ENCODE results near the gene SLC2A4RG.
A peak's percentile ranks its signal among the peaks of the same experiment; 100 is the strongest.

Gene SLC2A4RG

DNA sequence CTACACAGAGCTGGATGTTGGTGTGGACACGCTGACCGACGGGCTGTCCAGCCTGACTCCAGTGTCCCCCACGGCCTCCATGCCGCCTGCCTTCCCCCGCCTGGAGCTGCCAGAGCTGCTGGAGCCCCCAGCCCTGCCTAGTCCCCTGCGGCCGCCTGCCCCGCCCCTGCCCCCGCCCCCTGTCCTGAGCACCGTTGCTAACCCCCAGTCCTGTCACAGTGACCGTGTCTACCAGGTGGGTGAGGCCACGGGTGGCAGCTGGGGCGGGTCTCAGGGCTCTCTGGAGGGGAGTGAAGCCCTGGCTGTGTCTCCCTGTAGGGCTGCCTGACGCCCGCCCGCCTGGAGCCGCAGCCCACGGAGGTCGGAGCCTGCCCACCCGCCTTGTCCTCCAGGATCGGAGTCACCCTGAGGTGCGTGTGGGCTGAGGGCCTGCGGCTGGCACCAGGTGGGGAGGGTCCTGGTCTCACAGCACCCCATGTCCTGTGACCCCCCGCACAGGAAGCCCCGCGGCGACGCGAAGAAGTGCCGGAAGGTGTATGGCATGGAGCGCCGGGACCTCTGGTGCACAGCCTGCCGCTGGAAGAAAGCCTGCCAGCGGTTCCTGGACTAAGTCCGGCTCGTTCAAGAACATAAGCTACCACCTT is 2.9 kb downstream of the SLC2A4RG start:
- no peak for DNase-seq

DNA sequence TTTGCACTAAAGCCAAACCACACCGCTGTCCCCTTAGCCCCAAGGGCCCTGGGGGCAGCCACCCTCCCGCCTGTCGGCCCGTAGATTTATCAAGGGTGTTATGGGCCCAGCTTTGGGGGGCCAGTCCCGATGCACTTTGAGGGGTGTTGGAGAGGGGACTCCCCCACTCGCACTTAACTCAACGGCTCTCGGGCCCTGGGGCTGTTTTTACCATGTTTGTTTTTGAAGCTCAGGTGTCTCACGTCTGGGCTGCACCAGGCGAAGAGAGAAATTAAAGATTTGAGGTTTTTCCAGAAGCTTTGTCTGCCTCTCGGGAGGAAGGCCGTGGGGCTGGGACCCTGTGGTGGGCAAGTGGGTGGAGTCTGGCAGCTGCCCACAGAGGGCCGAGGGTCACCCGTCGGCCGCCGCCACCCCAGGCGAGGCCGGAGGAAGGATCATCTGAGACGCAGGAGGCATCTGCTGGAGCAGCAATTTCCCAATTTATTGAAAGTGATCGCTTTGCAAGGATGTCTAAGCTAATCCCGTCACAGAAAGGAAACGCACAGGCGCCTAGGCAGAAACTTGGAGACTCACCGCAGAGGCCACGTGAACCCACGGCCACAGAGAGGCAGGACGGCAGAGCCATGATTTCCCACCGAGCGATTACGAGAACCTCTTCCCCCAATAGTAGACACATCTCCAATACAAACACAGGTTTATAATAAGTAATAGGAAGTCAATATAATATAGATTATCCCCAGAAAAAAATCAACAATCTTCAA is 3.8 kb downstream of the SLC2A4RG start:
- no peak for DNase-seq

DNA sequence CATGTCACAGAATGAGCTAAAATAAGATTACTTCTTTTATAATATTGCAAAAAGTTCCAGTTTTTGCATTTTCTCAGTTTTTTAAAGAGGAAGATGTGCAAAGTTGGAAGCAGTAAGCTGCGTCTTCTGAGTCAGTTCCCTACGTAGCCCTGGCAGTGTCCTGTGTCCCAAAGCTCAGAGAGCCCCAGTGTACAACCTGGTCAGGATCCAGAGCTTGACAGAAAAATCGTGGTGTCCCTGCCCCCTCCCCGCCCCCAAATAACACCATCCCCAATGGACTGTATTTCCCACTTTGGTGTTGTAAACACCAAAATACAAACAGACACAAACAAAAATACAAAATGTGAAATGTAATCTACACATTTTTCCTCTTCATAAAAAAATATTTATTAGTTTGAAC is 4.6 kb downstream of the SLC2A4RG start:
- no peak for DNase-seq

DNA sequence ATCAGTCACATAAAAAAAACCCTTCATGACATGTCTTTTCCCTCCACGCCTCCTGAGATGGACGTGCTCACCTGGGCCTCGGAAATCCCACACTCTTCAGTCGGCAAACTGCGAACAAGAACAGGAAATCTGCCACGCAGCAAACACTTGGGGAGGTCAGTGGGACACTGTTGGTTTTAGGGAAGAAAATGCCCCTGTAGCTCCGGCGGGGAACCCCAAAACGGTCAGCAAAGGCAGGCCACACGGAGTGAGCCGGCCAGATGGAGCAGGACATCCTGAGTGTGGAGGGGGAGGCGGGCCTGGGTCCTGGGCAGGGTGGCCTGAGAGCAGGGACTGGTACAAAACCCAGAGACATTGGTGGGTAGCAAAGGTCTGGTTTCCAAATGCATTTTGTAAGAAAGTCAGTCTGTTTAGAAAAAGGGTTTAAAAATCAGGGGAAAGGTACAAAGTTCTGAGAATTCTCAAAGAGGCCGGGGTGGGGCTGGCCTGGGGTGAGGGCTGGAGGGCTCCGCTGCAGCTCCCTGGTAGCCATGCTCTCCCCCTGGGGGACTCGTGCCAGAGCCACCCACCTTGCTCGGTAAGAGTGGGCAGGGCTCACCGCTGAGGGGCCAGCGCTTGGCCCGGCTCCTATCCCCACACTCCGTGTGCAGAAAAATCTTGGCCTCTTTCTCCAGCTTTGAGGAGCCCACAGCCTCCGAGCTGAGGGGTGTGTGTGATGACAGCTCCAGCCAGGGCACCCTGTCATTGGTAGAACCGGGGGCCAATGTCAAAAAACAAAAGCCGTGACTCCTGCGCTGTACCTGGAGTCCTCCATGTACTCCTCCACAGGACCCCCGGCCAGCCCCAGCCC is 5.2 kb downstream of the SLC2A4RG start:
- no peak for DNase-seq

DNA sequence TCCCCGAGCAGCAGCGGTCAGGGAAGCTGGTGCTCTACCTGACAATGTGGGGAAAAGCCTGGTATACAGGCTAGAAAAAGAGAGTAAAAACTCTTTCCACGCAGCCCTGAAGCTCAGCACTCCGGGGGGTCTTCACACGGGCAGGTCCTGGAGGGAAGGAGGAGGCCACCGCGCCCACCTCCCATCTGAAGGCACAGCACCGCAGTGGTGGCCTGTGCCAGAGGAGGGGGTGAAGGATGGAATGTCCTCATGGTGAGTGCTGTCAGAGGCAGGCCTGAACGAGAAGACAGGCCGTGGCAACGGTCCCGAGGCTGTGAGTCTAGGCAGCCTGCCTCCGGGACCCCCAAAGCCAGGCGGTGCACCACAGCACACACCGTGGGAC is 5.8 kb downstream of the SLC2A4RG start:
- no peak for DNase-seq

DNA sequence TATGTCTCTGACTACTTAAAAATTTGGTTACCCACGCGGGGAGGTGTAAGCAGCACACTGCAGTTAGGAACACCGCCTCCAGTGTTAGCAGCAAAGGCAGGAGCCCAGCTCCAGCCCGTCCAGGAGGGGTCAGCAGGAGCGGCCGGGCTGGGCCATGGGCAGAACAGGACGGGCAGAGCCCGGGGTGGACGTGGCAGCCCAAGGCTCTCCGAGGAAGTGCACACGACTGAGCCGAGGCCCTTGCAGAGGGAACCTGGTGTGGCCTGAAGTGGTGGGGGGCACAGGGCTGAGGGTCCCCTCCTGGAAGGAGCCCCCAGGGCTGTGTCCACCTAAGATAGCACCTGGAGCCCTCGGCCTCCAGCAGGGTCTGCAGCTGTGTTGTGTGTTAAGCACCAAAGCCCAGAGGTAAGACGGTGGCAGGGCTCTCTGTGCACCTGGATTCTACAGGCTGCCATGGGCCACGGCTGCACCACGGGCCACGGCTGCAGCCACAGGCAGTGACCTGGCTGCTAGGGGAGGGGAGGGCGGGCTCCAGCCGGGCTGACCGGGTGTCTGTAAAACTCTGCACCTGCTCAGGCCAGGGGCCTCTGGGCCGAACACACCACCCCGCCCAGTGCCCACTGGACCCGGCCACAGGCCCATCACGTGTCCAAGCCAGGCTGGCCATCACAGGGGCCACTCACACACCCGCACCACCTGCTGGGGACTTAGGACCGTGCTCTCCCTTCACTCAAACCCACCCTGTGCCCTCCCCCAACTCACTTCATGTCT is 6.6 kb downstream of the SLC2A4RG start:
- no peak for DNase-seq

DNA sequence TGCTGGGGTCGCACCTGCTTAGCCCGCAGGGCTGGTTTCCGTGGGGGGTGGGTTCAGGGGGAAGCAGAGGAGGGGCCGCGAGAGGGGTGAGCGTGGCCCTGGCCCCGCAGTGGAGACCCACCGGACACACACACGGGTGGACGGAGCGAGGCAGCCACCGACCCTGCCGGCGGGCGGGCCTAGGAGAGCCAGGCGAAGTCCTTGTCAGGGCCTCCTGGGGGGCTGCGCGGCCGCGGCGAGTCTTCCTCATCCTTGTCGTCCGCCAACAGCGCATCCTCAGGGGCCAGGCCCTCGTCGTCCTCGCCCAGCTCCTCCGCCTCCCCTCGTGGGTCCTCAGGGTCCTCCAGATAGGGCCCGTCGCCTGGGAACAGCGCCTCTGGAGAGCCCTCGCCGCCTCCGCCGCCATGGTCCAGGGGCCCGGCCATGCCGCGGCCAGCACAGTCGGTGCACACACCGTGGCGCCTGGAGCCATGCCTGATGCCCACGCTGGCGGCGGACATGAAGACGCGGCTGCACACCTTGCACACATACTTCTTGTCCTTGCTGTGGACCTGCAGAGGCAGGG is 7.3 kb downstream of the SLC2A4RG start:
- DNase-seq: no peak

DNA sequence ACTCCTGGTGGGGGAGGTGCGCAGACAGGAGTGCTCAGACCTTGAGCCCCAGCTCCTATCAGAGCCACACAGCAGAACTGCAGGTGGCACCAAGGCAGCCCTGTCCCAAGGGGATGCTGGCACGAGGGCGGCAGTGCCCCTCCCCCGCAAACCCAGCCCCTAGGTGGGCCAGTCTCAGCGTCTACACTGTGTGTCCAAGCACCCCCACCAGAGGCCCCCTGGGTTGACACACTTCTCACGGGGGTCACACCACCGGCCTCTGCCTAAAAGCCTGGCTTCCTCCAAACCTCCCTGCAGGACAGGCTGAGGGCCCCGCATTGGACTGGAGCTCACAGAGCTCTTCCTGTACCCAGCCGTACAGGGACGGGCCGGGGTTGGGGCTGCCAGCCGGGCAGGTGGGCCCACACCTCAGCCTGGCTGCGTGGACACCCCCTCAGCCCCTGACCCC is 8.1 kb downstream of the SLC2A4RG start:
- DNase-seq: no peak

DNA sequence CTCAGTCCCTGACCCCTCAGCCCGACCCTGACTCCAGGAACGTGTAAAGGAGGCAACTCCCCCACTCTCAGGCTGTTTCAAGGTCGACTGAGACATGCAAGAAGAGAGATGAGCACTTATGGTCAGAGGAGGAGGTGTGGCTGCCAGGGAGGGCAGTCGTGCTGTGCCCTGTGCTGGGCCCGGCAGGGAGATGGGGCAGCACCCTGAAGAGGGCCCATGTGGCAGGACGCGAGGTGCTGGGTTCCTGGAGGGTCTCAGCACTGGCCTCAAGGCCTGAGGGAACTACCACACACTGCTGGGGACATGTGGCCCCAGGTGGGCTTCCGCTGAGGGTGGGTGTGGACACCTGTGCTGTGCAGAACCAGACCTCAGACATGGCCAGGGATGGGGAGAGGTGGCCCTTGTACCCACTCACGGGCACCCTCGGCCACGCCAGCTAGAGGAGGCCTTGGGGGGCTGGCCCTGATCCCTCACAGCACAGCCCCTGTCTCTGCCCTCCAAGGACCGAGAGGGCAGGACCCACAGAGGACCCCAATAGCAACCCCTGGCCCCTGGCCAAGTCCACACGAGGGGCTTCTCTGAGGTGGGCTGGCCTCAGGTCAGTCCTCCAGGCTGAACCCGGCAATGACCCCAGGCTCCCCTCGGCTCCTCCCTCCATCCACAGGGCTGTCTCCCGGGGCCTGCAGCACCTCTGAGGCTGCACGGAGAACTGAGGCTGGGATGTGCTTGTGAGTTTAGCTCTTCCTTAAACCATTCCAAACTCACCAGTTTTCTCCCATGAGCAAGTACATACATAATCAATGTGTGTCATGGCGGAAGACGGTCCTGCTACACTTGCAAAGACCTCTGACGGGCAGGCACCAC is 8.7 kb downstream of the SLC2A4RG start:
- DNase-seq: no peak

DNA sequence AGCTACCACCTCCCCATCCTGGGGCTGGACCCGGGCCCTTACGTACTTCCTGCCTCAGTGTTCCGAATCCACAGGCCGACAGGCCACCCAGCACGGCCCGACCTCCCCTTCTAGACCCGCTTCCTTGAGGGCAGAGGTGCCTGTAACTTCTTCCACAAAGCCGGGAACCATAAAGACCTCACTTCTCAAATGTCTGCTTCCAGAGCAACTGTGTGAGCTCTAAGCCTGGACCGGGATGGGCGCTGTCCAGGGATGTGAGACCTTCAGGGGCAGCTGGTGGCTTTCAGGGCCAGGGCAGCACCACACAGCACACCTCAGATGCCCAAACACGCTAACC is 9.3 kb downstream of the SLC2A4RG start:
- no peak for DNase-seq

DNA sequence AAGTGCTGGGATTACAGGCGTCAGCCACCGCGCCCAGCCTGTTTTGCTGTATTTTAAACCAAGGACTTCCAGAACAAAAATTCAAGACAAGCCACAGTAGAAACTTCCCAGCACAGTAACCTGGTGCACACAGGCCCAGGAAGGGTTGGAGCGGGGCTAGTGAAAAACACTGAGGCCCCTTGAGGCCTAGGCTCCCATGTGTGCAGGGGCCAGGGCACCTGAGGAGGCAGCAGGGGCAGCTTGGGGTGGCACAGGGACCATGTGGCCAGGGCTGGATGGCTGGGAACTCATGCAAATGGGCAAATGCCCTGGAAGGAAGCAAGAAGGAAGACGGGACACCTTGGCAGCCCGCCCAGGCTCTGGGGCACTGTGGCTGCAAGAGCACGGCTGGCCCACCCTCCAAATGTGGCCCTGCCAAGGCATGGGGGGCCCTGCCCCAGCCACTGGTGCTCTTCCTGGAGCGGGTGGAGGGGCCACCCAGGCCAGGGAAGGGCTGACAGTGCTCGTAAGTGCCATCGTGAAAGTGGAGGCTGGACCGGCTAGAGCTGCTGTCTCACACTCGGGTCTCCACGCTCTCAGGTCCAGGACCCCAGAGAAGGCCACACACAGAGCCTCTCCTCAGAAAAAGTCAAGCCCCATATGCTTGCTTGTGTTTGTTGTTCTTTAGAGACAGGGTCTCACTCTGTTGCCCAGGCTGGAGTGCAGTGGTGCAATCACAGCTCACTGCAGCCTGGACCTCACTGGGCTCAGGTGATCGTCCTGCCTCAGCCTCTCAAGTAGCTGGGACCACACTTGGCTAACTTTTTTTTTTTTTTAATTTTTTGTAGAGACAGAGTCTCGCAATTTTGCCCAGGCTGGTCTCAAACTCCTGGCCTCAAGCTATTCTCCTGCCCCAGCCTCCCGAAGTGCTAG is 10.3 kb downstream of the SLC2A4RG start:
- no peak for DNase-seq

DNA sequence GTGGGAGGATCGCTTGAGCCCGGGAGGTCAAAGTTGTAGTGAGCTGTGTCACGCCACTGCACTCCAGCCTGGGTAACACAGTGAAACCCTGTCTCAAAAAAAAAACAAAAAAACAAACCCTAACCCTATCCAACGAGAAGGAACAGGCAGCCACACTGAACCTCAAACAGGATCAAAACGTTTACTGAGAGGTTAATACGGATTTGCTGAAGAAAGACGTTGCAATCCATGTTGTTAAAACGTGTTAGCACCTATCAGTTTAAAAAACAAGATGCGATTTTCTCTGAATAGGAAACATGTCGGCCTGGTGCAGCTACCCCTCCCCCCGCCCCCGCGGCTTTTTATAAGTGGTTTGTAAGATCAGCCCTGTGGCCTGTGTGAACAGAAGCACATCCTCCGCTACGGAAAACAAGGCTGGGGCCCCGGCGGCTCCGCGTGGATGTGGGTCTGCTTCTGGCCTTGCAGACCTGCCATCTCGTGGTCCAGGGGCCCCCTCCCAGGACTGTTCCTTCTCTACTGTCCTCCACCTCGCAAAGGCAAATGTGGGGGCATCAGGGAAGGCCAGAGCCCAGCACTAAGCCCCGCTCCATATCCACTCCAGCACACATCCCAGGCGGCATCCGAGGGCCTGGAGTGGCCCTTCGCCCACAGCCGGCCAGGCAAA is 11.4 kb downstream of the SLC2A4RG start:
- DNase-seq: peak in 3 of 4 experiments; percentile 50 to 64 (median 58)

DNA sequence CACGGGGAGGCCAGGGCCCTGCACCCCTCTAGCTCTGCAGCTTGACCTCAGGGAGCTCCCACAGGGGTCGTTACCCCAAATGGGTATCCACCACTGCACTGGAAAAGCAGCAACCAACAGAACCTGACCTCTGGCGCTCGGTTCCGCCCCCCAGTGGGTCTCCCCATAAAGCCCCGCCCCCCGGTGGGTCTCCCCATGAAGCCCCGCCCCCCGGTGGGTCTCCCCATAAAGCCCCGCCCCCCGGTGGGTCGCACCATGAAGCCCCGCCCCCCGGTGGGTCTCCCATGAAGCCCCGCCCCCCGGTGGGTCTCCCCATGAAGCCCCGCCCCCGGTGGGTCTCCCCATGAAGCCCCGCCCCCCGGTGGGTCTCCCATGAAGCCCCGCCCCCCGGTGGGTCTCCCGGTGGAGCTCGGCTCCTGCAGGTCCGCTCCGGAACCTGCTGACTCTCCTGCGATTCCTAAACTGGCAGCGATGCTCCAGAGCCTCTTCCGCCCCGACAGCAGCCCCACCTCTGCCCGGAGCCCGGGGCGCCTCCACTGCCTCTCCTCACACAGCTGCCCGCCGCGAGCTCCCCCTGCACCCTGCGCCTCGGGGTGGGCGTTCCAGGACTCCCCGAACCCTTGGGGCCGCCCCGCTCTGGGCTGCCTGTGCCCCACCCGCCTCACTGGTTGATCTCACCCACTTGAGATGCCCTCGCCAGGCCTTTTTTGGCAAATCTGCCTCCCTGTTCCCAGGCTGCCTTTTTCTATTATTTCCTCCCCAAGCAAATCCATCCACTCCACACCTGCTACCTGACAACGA is 12.1 kb downstream of the SLC2A4RG start:
- DNase-seq: no peak

DNA sequence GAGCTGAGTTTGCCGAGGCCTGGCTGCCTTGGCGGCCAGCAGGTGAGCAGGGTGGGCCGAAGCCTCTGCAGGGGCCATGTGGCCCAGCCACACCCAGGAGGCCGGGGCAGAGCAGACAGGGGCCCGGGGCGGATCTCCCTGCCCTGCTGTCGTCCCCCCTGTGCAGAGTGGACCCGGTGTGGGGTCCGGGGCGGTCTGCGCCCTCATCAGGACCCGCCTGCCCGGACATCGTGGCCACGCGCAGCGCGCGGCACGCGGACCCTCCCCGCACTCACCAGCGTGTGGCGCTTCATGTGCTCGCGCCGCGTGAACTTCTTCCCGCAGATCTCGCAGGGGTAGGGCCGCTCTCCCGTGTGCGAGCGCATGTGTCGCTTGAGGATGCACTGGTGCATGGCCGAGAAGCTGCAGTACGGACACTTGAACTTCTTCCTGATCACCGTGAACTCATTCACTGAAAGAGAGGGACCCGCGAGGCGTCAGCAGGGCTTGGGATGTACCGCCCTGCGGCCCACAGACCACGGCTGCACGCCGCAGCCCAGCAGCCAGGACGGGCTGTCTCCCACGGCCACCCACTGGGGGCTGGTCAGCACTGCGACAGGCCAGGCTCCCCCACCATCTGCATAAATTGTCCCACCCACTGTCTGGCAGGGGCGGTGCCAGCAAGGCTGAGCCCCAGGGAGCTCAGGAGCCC is 13.0 kb downstream of the SLC2A4RG start:
- DNase-seq: no peak

DNA sequence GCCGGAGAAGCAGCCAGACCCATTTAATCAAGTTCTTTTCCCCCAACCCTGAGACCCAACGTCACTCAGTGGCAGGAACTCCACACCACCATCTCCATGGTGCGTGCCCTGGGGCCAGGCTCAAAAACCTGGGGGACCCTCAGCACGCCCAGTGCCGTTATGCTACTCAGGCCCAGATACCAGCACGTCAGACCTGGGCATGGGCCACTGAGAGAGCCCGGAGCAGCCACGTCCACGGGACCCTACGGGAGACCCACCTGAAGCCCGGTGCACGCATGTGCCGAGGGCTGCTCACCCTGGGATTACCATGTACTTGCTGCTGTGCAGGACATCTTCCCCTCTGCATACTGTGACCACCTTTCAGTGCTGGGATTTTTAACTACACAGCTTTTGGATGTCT is 13.8 kb downstream of the SLC2A4RG start:
- no peak for DNase-seq

DNA sequence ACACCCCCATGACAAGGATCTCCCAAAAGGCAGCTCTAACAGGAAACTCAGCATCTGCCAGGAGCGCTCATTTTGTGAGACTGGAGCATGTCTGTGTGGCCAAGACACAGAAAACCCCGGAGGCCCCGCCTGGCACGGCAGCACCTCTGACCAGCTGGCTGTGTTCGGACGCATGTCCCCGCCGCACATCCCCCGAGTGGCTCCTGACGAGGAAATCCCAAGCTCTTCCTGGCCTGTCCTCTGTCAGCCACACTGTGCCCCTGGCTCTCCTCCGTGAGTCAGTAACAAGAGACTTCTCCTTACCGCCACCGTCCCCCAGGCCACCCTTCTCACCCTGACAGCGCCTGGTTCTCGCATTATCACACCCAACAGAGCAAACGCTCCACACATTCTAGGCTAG is 14.4 kb downstream of the SLC2A4RG start:
- DNase-seq: no peak

DNA sequence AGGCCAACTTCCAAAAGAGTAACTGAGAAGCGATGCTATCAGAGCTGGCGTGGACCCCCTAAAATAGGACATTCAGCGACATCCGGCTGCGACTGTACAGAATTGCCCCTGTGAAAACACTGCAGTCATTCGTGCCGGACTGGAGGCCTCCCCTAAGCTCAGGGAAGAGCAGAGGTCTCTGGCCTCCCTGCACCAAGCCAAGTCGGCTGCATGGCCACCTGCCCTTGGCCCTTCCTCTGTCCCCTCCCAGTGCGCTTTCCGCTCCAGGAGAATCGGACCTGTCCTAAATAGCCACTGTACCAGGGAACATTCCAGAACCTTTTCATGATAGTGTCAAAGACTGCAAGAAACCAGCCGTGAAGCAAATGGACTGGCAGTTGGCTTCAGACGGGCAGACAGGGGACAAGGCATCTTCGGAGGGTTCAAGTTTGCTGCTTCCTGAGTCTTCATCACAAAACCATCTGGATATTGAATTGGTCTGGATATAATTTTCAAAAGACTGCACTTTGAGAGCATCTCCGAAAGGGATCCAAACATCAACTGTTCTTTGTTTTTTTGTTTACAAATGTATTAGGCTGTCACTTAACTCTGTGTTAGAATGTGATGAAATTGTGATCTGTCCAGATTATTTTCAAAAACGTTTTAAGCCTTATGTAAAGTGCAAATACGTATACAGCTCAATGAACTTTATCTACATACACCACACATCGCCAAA is 16.5 kb downstream of the SLC2A4RG start:
- no peak for DNase-seq

DNA sequence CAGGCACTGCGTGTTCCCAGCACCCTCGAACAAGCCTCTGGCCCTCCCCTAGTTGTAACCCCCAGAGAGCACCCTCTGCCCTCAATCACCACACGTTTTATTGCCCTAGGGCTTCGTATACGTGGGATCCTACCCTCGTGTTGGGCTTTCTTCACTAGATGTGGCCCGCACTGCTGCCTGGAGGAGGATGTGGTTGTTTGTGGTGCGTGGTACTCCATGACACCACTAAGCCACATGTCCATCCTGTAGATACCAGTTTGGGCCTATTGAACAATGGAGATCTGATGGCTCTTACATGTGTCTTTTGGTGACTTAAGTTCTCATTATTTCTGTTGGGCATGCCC is 17.0 kb downstream of the SLC2A4RG start:
- no peak for DNase-seq
